ENCODE results near the gene FBXO17.
"Not testable (repeated sequence)": the region's sequence is repeated elsewhere in the genome, so short reads cannot be mapped to it uniquely, and the experiment has no call there.

The FBXO17 gene

GRCh38 chr19:38979812-38980211 lies 4.3 kb upstream of the FBXO17 start:
- no peak for DNase-seq

DNA sequence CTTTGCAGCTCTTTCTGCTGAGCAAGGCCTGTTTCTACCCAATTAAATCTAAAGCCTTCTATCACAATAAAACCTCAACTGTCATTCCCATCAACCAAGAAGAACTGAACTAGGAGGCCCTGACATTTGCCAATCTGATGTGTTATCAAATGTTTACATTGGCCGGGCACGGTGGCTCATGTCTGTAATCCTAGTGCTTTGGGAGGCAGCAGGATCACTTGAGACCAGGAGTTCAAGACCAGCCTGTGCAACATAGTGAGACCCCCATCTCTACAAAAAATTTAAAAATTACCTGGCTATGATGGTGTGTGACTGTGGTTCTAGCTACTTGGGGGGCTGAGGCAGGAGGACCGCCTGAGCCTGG lies 2.8 kb upstream of the FBXO17 start:
- DNase-seq = no peak

- DNase-seq = no peak
Measured at GRCh38 chr19:38977445-38978325, 2.1 kb upstream of the FBXO17 start.

- no peak for DNase-seq
Measured at GRCh38 chr19:38975861-38976271, 324 bp upstream of the FBXO17 start.

DNA sequence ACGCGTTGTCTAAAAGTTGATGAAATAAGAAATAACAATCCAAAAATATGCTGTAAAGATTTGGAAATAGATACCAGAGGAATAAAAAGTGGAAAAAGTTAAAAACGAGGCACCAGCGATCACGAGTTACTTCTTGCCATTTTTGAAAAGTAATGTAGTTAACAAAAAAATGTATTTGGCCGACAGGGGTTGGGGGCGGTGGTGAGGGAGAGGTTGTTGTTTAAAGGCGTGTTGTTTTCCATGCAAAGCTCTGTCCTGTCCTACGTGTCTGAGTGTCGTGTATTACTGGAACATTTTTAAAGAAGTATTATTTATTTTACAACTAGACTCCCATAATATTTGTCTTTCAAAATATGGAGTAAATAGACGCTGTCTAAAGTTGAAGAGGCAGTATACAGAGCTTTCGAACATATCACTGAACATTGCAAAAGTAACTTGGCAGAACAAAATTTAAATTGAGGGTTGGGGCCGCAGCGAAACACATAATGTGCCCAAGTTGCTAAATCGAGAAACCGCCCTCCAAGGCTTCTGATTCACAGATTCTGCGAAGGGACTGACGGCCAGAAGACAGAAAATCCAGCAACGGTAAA lies 823 bp downstream of the FBXO17 start:
- DNase-seq = no peak

- no peak for DNase-seq
Measured at GRCh38 chr19:38971672-38972071, 3.9 kb downstream of the FBXO17 start.

DNA sequence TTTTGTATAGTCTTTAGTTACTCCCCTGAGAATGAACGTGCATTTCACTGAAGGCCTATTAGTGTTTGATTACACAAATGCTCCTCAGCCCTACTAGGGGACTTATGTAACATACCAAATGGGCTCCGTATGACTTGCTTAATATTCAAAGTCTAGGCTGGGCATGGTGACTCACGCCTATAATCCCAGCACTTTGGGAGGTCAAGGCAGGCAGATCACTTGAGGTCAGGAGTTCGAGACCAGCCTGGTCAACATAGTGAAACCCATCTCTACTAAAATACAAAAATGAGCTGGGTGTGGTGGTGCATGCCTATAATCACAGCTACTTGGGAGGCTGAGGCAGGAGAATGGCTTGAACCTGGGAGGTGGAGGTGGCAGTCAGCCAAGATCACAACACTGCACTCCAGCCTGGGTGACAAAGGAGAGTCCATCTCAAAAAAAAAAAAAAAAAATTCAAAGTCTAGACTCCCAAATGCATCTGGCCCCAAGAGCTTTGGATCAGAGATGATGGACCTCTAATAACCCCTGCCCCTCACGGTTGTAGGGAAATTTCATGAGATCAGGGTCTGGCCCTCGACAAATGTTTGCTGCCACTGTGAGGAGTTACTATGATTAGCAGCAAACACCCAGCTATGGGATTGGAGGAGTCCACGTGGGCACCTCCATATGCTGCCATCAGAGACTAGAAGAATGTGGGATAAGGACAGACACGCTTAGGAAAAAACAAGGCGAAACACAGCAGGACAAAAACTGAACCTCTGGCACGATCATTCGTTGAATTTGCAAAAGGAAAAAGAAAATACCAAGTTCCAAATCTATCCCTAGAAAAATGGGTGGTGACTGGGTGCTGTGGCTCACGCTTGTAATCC lies 4.6 kb downstream of the FBXO17 start:
- no peak for DNase-seq

GRCh38 chr19:38966149-38966548 lies 9.4 kb downstream of the FBXO17 start:
- not testable (repeated sequence) for DNase-seq

DNA sequence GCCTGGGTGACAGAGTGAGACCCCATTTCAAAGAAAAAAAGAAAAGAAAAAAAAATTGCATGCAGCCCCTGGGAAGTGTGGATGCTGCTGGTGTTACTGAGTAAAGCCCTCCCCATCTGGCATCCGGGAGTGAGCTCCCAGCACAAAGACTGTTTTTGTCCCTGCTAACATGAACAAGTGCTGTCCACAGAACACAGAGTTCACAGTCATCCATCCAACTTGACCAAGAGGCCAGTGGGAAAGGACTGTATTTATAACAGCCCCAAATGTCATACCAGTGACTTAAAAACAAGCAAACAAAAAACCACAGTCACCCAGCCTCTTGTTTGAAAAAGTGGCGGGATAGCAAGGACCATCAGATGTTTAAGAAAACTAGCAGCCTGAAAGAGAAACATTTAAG lies 10.8 kb downstream of the FBXO17 start:
- DNase-seq = no peak

- no peak for DNase-seq
Measured at GRCh38 chr19:38959618-38960017, 15.9 kb downstream of the FBXO17 start.

GRCh38 chr19:38958301-38958700 lies 17.2 kb downstream of the FBXO17 start:
- DNase-seq = no peak

DNA sequence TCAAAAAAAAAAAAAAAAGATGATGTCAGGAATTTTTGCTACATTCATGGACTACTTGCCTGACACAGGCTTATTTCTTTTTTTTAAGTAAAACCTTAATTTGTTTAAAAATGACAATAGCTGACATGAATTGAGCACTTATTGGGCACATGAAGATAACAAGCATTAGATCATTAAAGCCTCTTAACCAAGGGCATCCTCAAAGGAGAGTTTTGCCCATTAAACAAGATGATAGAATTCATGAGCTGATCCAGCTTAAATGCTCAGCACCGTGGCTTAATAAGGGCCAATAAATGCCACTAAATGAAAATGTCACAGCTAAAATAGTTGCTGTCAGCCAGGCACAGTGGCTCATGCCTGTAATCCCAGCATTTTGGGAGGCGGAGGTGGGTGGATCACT lies 19.3 kb downstream of the FBXO17 start:
- no peak for DNase-seq

GRCh38 chr19:38953677-38954076 lies 21.9 kb downstream of the FBXO17 start:
- DNase-seq = no peak

GRCh38 chr19:38952395-38953165 lies 23.0 kb downstream of the FBXO17 start:
- peak; percentile 72 for DNase-seq

GRCh38 chr19:38951187-38951586 lies 24.4 kb downstream of the FBXO17 start:
- DNase-seq = no peak

DNA sequence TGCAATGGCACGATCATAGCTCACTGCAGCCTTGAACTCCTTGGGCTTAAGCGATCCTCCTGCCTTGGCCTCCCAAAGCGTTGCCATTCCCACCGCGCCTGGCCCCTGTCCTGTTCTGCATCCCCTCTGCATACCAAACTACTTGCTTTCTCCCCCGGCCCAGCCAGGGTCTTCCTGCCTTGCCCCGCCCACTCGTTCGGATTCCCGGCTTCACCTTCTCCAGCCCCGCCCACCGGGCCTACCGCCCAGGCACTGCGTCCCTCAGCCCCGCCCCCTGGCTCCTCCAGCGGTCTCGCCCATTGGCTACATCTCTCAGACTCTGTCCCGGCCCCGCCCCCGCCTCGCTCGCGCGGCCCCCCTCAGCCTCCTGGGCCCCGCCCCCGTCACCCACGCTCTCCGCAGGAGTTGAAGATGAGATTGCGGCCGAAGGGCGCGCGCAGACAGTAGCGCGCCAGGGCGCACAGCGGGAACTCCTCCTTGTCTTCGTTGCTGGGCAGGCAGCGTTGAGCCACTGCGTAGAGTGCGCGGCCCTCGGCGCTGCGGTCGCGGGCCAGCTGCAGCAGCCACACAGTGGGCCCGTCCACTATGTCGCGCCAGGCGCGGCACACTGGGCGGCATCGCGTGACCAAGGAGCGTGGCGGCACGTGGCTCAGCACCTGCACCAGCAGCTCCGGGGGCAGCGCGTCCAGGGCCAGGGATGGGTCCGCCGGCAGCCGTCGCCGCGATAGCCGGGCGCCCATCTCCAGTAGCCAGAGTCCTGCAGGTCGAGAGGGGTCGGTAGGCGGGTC lies 25.8 kb downstream of the FBXO17 start:
- DNase-seq = no peak

DNA sequence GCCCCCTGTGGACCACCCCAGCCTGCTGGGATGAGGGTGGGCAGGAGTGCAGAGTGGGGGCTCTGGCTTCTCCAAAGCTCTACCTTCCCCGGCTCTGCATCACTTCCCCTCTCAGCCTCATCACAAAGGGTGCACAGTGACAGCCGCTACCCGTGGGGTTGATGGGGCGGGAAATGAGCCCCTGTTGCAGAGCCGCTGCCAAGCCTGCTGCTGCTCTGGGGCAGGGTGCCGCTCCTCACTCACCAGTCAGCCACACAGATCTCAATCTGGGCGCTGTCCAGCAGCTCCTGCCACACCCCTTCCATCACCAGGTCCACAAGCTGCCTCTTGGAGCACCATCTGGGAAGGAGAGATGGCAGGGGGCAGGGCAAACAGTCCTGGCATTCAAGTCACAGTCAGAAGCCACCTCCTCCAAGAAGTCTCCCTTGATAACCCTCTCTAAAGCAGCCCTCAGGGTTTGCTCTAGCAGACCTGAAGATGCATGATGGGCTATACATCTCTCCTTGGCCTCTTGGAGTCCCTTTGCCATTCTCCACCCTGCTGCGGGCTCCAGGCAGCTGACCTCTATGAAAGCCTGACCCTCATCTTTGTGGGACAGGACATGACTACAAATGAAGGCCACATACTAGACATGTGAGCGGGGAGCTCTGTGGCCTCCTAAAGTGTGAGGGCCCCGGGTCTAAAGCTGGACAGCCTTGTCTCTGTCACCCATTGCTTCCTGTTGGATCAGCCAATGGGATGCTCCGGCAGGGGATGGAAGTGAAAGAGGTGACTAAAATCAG lies 29.1 kb downstream of the FBXO17 start:
- no peak for DNase-seq

- DNase-seq = no peak
Measured at GRCh38 chr19:38945562-38946228, 29.8 kb downstream of the FBXO17 start.

- no peak for DNase-seq
Measured at GRCh38 chr19:38944981-38945506, 30.5 kb downstream of the FBXO17 start.

- DNase-seq = no peak
Measured at GRCh38 chr19:38942471-38943181, 32.9 kb downstream of the FBXO17 start.
